HG03025 (cell line): ENCODE measurements around the gene CIAO2B.

Source experiments
- ATAC-seq: cut with Tn5 transposase; IDR thresholded peaks from one replicate; pipeline ENCODE4 v1.9.1; 2021; ENCODE audit warnings: mild to moderate bottlenecking, moderate library complexity; ENCODE audit not compliant: unreplicated experiment, low FRiP score

CIAO2B gene

GRCh38 chr16:66939366-66939765, 5.2 kb upstream of the CIAO2B start:
- ATAC-seq, result no peak

DNA sequence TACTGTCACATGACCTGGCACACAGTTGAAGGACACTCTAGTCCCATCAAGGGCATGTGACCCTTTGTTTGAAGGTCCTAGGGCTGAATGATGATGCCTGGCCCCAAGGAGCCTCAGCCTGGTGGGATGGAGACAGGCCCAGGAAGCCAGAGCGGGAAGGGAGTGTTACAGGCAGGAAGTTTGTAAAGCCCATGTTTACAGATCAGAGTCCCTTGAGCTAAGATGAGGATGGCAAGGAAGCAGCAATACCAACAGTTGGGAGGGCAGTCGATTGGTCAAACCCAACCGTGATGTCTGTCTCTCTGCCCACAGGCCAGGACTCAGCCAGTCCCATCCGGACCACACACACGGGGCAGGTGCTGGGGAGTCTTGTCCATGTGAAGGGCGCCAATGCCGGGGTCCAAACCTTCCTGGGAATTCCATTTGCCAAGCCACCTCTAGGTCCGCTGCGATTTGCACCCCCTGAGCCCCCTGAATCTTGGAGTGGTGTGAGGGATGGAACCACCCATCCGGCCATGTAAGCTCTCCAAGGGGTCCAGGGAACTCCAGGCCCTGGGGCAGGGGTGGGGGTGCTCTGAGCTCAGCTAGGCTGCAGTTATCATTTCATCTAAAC, 3.6 kb upstream of the CIAO2B start:
- no peak for ATAC-seq

GRCh38 chr16:66936889-66937554, 2.8 kb upstream of the CIAO2B start:
- no peak for ATAC-seq

DNA sequence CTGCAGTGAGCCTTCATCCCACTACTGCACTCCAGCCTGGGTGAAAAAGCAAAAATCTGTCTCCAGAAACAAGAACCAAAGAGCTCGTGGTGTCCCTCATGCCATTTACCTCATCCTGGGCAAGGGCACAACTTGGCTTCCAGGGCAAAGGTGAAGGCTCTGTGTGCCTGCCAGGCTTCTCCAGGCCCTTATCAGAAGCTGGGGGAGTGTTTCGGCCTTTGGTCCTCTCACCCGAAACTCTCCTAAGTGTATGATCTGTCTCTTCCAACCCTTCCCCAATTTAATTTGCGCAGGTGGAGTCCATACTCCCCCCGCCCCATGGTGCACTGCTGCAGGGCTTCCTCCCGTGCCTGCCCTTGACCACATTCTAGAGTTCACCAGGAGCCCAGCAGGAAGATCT, 2.3 kb upstream of the CIAO2B start:
- ATAC-seq, result no peak

GRCh38 chr16:66935314-66936011, 1.3 kb upstream of the CIAO2B start, which contains the start of gene CES2:
Gene CES2 (plus strand): TSS chr16:66935516. CDS start chr16:66935636, 120 bp downstream.
- no peak for ATAC-seq

GRCh38 chr16:66934839-66935313, 674 bp upstream of the CIAO2B start:
- peak; percentile 8 for ATAC-seq

DNA sequence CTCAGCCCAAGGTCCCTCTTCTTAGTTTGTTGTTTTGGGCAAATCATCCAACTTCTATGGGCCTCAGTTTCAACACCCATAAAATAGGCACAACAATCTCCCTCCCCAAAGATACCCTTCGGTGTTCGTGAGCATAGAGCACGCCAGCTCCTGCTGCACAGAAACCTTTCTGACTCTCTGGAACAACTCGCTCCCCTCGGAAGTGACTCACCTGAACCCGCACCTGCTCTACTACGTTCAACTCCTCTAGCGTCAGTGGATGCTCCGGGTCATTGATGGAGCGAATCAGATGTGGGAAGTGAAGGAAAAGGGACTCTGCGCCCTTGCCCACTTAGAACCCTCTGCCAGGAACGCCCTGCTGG, 445 bp downstream of the CIAO2B start:
- ATAC-seq, result peak; percentile 11

DNA sequence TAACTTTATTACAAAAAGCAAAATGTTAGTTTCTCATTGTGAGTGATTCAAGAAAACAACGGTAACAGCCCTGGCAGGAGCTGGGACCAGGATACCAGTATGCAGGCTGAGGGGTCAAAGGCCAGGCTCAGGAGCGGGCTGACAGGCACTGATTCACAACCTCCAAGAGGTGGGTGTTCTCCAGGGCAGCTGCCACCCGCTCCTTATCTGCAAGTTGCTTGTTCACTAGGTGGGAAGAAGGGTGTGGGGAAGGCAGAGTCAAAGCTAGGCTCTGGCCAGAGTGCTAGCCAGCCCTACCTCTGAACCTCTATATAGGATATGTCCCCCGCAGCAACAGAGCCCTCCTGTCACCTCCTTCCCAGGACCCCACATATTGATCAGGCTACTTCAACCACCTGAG, 2.1 kb downstream of the CIAO2B start:
- ATAC-seq, result no peak

- no peak for ATAC-seq
Observed at GRCh38 chr16:66931665-66932064, 2.5 kb downstream of the CIAO2B start.

DNA sequence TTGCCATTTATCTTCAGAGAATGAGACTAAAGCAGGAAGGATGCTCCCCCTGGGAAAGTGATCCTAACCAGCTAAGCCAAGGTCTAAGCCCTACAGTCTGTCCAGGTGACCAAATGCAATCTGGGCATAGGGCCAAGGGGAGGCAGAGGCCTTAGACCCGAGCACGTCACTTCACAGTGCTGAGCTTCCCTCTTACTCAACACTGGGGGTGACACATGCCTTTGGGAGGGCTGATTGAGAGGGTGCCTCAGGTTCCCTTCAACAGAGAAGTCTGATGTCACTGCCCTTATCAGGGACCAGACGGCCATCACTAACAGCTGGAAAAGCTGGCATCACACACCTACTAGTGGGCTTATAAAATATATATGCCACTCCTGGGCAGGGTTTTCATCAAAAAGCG, 4.0 kb downstream of the CIAO2B start:
- no peak for ATAC-seq

DNA sequence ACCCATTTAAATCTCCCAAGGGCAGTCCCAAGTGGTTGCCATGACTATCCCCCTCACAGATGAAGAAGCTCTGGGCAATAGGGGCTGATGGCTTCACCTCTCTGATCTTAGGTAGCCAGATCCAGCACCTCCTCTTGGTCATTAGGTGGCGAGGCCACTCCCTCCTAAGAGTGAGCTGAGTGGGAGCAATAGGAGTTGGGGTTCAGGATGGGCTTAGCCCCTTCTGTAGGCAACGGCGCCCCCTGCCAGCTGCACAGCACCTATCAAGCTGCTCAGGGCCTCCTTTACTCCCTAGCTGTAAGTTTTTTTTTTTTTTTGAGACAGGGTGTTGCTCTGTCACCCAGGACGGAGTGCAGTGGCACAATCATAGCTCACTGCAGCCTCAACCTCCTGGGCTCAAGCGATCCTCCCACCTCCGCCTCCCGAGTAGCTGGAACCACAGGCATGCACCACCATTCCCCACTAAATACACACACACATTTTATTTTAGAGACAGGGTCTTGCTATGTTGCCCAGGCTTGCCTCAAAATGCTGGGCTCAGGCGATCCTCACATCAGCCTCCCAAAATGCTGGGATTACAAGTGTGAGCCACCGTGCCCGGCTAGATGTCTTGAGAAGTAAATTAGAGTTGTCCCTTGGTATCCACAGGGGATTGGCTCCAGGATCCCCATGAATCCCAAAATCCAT, 5.4 kb downstream of the CIAO2B start:
- ATAC-seq, result no peak

- ATAC-seq, result no peak
Observed at GRCh38 chr16:66927918-66928649, 6.1 kb downstream of the CIAO2B start.

DNA sequence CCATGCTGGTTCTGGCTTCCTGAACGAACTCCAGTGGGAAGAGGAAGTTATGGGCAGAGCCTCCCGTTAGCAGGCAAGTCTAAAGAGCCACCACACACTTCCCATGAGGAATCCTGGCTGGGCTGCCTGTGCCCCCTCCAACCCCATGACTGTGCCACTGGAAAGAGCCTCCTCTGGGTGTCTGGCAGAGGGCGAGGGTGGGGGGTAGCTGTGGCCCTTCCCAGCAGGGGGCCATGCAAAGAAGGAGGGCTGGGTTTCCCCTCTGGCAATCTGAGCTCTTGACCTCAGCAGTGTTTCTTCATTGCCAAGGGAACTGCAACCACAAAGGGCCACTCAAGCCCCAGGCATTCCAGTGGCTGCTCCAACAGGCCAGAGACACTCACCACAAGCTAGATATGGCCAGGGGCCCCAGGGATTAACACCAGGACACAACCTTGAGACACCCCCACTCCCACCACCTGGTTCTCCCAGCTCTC, 7.2 kb downstream of the CIAO2B start:
- no peak for ATAC-seq

DNA sequence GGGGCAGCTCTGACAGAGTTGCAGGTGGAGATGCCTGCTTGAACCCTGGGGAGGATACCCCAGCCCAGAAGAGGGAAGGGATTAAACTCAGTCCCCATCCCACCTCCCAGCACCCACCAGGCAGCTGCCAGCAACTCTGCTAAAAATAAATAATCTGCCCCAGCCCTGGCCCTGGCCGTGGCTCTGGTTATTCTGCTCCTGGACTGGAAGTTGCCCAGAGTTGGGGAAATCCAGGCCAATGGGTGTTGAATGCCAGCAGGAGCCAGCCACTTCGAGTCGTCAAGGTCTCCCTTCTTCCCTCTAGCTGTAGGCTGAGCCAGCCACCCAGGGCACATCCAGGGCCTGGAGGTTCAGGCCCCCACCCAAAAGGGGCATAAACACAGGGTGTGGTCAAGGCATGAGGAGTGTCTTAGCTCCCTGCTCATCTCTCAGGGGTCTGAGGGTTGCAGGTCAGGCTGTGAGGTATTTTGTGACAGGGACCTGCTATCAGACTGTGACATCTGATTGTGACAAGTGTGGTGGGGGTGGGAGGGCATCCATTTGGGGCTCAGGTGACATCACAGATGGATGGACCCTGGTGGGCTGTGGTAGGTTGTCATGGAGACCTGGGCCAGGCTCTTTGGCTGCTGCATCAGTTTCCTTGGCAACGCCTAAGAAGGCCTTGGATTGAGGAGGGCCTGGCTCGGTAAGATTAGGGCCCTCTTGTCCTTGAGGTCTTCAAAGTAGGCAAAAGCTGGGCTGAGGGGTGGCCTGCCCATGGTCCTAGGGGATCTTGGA, 7.8 kb downstream of the CIAO2B start:
- no peak for ATAC-seq

GRCh38 chr16:66925322-66925840, 8.8 kb downstream of the CIAO2B start, which contains the start of gene RRAD:
Gene RRAD (minus strand): TSS chr16:66925535. CDS start chr16:66925179, 356 bp downstream.
- no peak for ATAC-seq

DNA sequence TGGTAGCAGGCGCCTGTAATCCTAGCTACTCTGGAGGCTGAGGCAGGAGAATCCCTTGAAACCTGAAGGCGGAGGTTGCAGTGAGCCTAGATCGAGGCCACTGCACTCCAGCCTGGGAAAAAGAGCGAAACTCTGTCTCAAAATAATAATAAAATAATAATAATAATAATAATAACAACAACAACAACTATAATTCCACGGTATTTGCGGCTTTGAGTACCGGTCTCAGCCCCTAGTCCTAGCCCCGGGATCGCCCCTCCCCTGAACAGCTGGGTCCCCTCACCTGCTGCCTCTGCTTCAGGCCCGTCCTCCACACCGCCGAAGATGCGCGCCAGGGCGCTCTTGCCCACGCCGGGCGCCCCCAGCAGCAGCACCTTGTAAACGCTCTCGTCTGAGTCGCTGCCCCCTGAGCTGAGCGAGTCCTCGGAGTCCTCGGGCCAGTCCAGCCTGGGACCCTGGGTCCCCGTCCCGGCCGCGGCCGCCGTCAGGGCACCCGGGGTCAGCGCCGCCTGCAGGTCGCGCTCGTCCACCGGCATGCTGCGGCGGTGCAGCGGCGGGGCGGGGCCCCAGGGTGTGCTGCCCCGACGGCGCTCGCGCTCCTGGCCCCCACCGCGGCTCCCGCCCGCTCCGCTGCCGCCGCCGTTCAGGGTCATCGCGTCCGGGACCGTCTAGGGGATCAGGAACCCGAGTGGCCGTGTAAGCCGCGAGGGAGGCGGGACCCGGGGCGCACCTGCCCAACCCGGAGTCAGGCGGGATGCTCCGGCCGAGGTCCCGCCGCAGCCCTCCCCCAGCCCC, 9.5 kb downstream of the CIAO2B start:
- ATAC-seq, result no peak

DNA sequence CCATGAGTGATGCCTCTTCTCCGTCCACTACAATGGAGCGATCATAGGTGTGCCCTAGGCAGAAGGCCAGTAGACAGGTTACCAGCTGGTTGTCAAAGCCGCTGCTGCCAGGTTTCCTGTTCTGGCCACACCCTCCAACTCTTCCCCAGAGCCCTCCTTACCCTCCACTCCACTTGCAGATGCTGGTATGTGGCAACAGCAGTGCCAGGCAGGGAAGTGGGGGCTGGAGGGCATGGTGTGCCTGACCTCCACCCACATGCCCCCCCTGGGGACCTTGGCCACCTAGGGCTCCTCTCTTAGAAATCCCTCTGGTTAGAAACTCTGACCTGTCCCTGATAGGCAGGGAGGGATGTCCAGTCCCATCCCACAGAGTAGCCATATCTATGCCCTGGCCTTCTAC, 10.3 kb downstream of the CIAO2B start:
- no peak for ATAC-seq

DNA sequence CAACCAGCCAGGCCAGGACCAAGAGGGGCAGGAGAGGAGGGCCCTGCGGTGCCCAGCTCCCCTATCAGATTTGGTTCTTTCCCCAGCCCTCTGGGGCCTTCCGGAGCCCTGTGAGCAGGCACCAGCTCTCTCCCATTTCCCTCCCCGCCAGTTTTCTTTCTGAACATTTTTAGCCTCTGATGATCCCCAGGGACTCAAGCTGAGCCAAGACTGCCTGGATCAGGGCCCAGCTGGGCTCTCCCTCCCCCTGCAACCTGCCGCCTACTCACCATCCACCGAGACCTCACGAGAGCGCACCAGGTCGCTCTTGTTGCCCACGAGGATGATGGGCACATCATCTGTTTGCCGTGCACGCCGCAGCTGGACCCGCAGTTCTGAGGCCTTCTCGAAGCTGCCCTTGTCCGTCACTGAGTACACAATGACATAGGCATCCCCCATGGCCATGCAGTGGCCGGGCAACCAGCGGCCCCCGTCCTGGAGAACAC, 10.9 kb downstream of the CIAO2B start:
- ATAC-seq, result no peak
